ENCODE results near the gene ATR.
"Not testable (repeated sequence)": the region's sequence is repeated elsewhere in the genome, so short reads cannot be mapped to it uniquely, and the experiment has no call there.

ATR gene

DNA sequence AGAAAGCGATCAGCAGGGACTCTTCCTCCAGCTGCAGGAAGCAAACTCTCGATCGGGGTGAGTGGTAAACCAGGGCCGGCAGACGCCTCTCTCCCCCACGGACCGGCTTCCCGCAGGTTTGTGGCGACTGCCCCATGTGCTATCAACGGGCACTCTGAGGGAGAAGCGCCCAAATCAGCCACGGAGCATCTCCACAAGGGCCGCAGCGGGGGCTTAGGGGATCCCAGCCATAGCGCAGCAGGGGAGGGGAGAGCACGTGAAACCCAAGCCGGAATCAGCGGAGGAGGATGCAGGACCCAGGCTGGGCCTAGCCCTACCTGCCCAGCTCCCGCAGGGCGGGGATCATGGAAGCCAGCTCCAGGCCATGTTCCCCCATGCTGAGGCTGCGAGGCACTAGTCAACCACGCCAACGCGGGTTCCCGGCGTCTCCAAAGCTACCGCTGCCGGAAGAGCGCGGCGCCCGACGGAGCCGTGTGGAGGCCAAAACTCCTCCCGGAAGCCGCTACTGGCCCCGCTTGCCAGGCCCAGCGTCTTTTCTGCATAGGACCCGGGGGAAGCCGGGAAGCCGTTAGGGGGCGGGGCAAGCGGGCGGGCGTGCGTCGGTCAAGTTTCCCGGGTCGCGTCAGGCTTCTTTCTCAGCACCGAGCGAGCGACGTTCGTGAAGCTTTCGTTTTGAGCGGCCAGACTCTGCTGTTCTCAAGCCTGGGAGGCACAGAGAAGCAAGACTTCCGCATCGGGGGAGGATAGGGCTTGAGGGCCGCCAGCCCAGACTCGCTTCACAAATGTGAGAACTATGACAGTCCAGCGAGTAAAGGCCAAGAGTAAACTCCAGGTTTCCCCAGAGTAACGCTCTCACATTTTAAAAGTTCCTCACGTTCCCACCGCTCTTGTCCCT lies at the start of gene ATR:
TSS of gene ATR (minus strand) at position 405 of the 895 bp plus-strand sequence. CDS start at position 376, 29 bp downstream.
- DNase-seq (ENCODE audit: low spot score), result peak; percentile 86

GRCh38 chr3:142626971-142627370 lies 48.4 kb upstream of the ATR start:
- DNase-seq (ENCODE audit: low spot score), result no peak

GRCh38 chr3:142625153-142625440 lies 46.6 kb upstream of the ATR start:
- DNase-seq (ENCODE audit: low spot score), result no peak

GRCh38 chr3:142624341-142625152 lies 46.0 kb upstream of the ATR start:
- DNase-seq (ENCODE audit: low spot score), result no peak

- DNase-seq (ENCODE audit: low spot score), result no peak
These were observed 44.7 kb upstream of the ATR start for GRCh38 chr3:142623194-142623593.

- no peak for DNase-seq (ENCODE audit: low spot score)
These were observed 43.9 kb upstream of the ATR start for GRCh38 chr3:142622405-142622804.

DNA sequence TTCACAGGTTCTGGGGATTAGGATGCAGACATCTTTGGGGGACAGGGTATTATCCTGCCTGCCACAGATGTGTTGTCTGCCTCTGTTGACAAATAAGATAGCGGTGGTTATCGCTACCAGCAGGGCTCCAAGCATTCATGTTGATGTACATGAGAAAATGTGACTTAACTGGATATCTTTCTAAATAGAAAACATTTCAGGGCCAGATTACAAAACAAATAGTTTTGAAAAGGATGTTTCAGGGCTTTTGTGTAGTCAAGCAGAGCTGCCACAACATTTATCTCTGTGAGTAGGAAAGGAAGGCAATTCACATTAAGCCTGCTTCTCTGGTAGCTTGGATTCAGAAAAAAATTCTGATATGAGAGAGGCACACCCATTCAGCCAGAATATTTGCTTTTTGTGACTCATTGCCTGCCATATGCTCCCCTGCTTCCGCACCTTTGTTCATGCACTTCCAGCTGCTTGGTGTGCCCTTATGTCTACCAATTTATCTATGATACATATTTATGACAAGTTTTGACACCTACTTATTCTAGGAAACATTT lies 40.5 kb upstream of the ATR start:
- no peak for DNase-seq (ENCODE audit: low spot score)

DNA sequence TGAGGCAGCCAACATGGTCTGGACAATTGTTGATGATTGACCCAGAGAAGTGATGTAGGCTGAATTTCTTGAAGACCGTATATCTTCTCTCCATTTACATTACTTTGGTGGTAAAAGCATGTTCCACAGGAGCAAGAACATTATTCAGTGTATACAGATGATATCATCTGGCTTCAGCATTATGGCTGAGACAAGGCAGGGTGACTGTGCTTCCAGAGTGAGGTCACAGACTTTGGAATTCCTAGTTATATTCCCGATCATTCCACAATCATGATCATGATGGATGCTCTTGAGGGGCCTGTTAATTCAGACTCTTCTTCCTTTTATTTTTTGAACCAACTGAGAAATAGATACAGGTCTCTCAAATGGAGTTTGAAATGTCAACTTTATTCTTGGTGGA lies 36.6 kb upstream of the ATR start:
- DNase-seq (ENCODE audit: low spot score), result no peak

DNA sequence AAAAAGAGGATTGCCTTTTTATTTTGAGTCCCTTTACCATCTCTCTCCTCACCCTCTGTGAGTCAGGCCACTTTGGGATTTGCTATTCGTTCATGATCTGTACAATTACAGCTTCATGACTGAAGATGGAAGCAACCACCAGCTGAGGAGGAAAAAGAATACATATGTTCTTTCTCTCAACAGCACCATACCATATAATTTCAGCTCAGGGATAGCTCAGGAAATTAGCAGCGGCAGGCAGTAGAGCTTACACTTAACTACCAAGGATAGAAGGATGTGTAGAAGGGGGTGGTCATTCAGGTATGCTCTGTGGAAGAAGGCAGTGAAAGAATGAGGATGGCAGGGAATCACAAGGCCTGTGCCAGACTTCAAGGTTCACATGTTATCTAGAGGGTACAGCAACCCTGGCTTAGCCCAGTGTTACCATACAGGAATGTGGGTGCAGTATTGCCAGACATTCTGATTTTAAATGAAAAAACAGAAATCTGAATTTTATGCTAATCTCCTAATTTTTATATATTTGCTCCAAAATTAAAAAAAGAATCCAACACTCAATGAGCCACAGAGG lies 35.6 kb upstream of the ATR start:
- no peak for DNase-seq (ENCODE audit: low spot score)

- no peak for DNase-seq (ENCODE audit: low spot score)
These were observed 35.0 kb upstream of the ATR start for GRCh38 chr3:142613491-142613890.

DNA sequence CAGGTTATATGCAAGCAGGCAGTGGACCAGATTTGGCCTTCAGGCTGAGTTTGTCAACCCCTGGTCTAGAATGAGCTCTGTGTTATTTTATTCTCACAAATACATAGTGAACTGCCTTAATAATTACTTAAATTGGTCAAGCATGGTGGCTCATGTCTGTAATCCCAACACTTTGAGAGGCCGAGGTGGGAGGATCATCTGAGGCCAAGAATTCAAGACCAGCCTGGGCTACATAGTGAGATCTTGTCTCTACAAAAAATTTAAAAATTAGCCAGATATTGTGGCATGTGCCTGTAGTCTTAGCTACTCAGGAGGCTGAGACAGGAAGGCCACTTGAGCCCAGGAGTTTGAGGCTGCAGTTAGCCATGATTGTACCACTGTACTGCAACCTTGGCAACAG lies 32.7 kb upstream of the ATR start:
- DNase-seq (ENCODE audit: low spot score), result no peak

GRCh38 chr3:142609136-142609535 lies 30.6 kb upstream of the ATR start:
- no peak for DNase-seq (ENCODE audit: low spot score)

- no peak for DNase-seq (ENCODE audit: low spot score)
These were observed 30.1 kb upstream of the ATR start for GRCh38 chr3:142608631-142609030.

DNA sequence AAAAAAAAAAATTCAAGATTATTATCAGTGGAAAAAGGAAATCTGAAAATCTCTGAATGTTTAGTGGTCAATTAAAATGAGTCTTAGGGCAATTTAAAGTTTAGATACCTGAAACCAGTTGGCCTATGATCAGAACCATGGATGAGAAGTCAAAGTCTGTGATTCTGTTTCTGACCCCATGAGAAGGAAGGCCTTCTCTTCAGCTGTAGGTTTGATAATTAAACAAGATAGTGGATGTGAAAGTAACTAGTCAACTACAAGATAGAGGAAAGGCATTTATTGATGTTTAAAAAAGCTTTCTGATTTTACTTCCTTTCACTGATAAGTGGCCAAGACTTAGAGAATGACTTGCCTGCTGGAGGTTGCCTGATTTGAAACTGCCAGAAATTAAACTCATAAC lies 26.4 kb upstream of the ATR start:
- no peak for DNase-seq (ENCODE audit: low spot score)

DNA sequence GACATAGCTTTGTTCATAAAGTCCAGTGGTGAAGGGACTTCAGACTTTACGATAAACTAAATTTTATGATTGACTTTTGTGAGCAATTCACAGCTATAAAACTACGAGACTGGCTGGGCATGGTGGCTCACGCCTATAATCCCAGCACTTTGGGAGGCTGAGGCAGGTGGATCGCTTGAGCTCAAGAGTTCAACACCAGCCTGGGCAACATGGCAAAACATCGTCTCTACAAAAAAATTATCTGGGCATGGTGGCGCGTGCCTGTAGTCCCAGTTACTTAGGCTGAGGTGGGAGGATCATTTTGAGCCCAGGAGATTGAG lies 24.8 kb upstream of the ATR start:
- not testable (repeated sequence) for DNase-seq (ENCODE audit: low spot score)

GRCh38 chr3:142602619-142603385 lies 24.3 kb upstream of the ATR start:
- no peak for DNase-seq (ENCODE audit: low spot score)

GRCh38 chr3:142601713-142602112 lies 23.2 kb upstream of the ATR start:
- no peak for DNase-seq (ENCODE audit: low spot score)

- DNase-seq (ENCODE audit: low spot score), result no peak
These were observed 19.4 kb upstream of the ATR start for GRCh38 chr3:142597906-142598305.

DNA sequence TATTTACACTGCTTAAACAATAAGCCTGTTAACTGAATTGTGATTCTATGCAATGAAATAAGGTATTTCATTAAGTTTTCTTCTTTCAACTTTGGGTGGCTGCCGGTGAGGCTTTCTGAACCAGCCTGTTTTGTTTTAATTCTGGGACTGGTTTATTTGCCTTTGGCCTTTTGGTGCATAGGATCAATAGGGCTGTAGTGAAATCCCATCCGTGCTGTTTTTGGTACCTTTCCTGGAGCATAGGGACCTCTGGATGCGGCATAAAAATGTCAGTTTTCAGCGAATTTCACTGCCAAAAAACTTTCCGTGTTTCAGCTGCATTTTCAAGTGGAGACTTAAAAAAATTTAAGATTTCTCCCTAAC lies 18.2 kb upstream of the ATR start:
- DNase-seq (ENCODE audit: low spot score), result no peak

DNA sequence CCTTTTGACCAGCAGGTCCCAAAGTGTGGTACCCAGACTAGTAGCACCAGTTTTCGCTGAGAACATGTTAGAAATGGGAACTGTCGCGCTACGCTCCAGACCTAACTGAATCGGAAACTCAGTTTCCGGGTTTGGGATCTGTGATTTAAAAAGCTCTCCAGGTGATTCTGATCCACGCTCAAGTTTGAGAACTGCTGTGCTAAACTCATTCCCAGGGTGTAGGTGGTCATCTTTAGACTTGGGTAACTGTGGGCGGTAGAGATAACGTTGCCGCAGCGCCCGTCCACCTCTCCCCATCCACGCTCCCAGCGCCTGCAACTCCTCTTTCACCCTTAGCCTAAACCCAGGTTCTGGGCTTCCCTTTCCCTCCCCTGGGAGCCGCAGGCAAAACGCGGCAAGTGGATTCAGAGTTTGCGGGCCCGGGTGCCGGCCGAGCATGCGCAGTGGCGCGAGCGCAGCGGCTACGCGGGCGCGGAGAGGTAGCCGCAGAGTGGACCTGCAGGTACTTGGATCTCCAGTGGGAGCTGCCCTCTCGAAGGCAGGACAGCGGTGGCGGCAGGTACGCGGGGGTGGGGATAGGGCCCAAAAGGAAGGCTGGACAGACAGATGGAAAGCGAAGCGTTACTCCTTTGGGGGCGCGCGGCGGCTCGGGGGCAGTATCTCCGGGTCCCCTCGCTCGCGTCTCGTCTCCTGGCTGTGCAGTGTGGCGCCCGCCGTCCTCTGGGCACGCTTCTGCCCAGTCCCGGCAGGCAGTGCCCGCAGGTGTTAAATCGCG lies 17.6 kb upstream of the ATR start, which contains the start of gene PLS1:
TSS of gene PLS1 (plus strand) at position 443 of the 775 bp plus-strand sequence. CDS start 67,845 bp downstream, outside the sequence.
- peak; percentile 36 for DNase-seq (ENCODE audit: low spot score)

DNA sequence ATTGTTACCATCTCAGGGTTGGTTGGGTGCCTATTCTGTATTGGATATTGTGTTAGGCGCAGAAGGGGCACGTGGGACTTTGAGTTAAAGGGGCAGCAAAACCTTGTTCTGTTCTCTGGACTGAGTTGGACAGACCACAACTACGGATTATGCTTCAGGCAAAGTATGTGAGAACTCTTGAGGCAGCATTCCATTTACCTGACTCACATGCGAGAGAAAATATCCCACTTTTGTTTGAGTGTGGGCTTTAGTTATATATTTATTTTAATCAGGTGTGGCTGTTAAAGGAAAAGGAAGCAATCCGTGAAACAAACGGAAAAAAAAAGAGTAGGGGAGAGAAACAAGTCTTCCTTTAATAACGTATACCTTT lies 17.0 kb upstream of the ATR start:
- peak; percentile 30 for DNase-seq (ENCODE audit: low spot score)
